ENCODE measurements around the gene SPHK2.
"Not testable (repeated sequence)": the region's sequence is repeated elsewhere in the genome, so short reads cannot be mapped to it uniquely, and the experiment has no call there.

SPHK2 gene

GRCh38 chr19:48637449-48637947 is 18.2 kb downstream of the SPHK2 start:
- DNase-seq (ENCODE audit: low spot score) = peak; percentile 99

GRCh38 chr19:48637948-48638830 is 18.9 kb downstream of the SPHK2 start:
- DNase-seq (ENCODE audit: low spot score) = peak; percentile 95

GRCh38 chr19:48638831-48639381 is 19.6 kb downstream of the SPHK2 start:
- DNase-seq (ENCODE audit: low spot score) = no peak

GRCh38 chr19:48639483-48640375 is 20.4 kb downstream of the SPHK2 start:
- DNase-seq (ENCODE audit: low spot score) = peak; percentile 8

- DNase-seq (ENCODE audit: low spot score) = no peak
Measured at GRCh38 chr19:48641850-48642249, 22.5 kb downstream of the SPHK2 start.

- no peak for DNase-seq (ENCODE audit: low spot score)
Measured at GRCh38 chr19:48642862-48643261, 23.6 kb downstream of the SPHK2 start.

GRCh38 chr19:48644355-48644754 is 25.0 kb downstream of the SPHK2 start:
- DNase-seq (ENCODE audit: low spot score) = peak; percentile 17

- DNase-seq (ENCODE audit: low spot score) = peak; percentile 90
Measured at GRCh38 chr19:48644839-48645619, 25.7 kb downstream of the SPHK2 start.

- no peak for DNase-seq (ENCODE audit: low spot score)
Measured at GRCh38 chr19:48645620-48646000, 26.3 kb downstream of the SPHK2 start.

GRCh38 chr19:48646001-48646721 is 26.9 kb downstream of the SPHK2 start, which contains the start of gene CA11:
CA11 (minus strand) TSS chr19:48646187; CDS start chr19:48645632, 555 bp downstream.
- DNase-seq (ENCODE audit: low spot score) = peak; percentile 89

GRCh38 chr19:48646722-48647216 is 27.5 kb downstream of the SPHK2 start:
- DNase-seq (ENCODE audit: low spot score) = peak; percentile 33

- no peak for DNase-seq (ENCODE audit: low spot score)
Measured at GRCh38 chr19:48648134-48648533, 28.8 kb downstream of the SPHK2 start.

GRCh38 chr19:48650974-48651682 is 31.8 kb downstream of the SPHK2 start:
- DNase-seq (ENCODE audit: low spot score) = no peak

GRCh38 chr19:48651683-48652048 is 32.4 kb downstream of the SPHK2 start:
- DNase-seq (ENCODE audit: low spot score) = no peak

GRCh38 chr19:48654299-48655059 is 35.2 kb downstream of the SPHK2 start:
- DNase-seq (ENCODE audit: low spot score) = no peak

GRCh38 chr19:48656840-48657474 is 37.7 kb downstream of the SPHK2 start:
- no peak for DNase-seq (ENCODE audit: low spot score)

- not testable (repeated sequence) for DNase-seq (ENCODE audit: low spot score)
Measured at GRCh38 chr19:48657828-48658227, 38.5 kb downstream of the SPHK2 start.

- DNase-seq (ENCODE audit: low spot score) = no peak
Measured at GRCh38 chr19:48658483-48658882, 39.2 kb downstream of the SPHK2 start.

- peak; percentile 71 for DNase-seq (ENCODE audit: low spot score)
Measured at GRCh38 chr19:48659768-48660167, 40.5 kb downstream of the SPHK2 start.

All from pons (tissue), 1 donor.